Neural cell (in vitro differentiated cells): ENCODE measurements around the gene SLC6A6.

ENCODE experiments used
- CTCF ChIP-seq: fragments of 450-650 bp; IDR thresholded peaks from 2 replicates; pipeline ENCODE4 v1.5.1; 2014; ENCODE audit warnings: antibody characterized with exemption, mild to moderate bottlenecking, moderate library complexity; ENCODE audit not compliant: poor library complexity, severe bottlenecking
- EZH2 ChIP-seq: fragments of 200-600, 300-800 bp; shearing (Covaris generic), sonication (generic); IDR thresholded peaks from 2 replicates; pipeline ENCODE4 v1.6.1; 2014; ENCODE audit warnings: antibody characterized with exemption, low read length, borderline replicate concordance, mild to moderate bottlenecking; ENCODE audit not compliant: insufficient read depth, poor library complexity, severe bottlenecking

GRCh38 chr3:14397531-14397930 is 4.9 kb upstream of the SLC6A6 start:
- TF ChIP-seq EZH2 (no peak), CTCF (no peak)
